GM23338 (cell line): ENCODE results near the gene LAS1L.
"Not testable (repeated sequence)": the region's sequence is repeated elsewhere in the genome, so short reads cannot be mapped to it uniquely, and the experiment has no call there.

Experiments
- CREB1 ChIP-seq: fragments of 250-450 bp; sonication (Bioruptor Pico); IDR thresholded peaks from 2 replicates; pipeline ENCODE4 v1.5.0; 2020; ENCODE audit warnings: low read depth, mild to moderate bottlenecking, moderate library complexity
- CTCF ChIP-seq, 2 experiments: fragments of 200-600 bp in 1 of 2; sonication (generic) in 1 of 2; conservative IDR thresholded peaks; 2 replicates each; pipeline versions ENCODE4 v1.5.1 to v1.6.1; 2016 to 2017; ENCODE audit warnings: antibody characterized with exemption in 2 of 2, low read depth in 2 of 2, mild to moderate bottlenecking in 2 of 2, moderate library complexity in 1 of 2
- EZH2 ChIP-seq: fragments of 200-600 bp; sonication (generic); IDR thresholded peaks from one replicate; pipeline ENCODE4 v1.8.0; 2017; ENCODE audit warnings: antibody characterized with exemption, mild to moderate bottlenecking, low read depth; ENCODE audit not compliant: unreplicated experiment
- EZH2phosphoT487 ChIP-seq: fragments of 200-600 bp; sonication (generic); IDR thresholded peaks from one replicate; pipeline ENCODE4 v1.8.1; 2018; ENCODE audit warnings: antibody characterized with exemption; ENCODE audit not compliant: unreplicated experiment
- JUNB ChIP-seq: IDR thresholded peaks from one replicate; pipeline ENCODE4 v1.6.1; 2016; ENCODE audit warnings: antibody characterized with exemption; ENCODE audit not compliant: unreplicated experiment
- NANOG ChIP-seq: IDR thresholded peaks from 2 replicates; pipeline ENCODE4 v1.6.1; 2016; ENCODE audit warnings: antibody characterized with exemption, borderline replicate concordance
- POLR2AphosphoS5 ChIP-seq: IDR thresholded peaks from 2 replicates; pipeline ENCODE4 v1.6.1; 2016; ENCODE audit warnings: antibody characterized with exemption, low read depth
- STAT1 ChIP-seq: IDR thresholded peaks from one replicate; pipeline ENCODE4 v1.6.1; 2016; ENCODE audit warnings: antibody characterized with exemption; ENCODE audit not compliant: unreplicated experiment
- ZNF114 ChIP-seq: fragments of 250-450 bp; sonication (Bioruptor Pico); IDR thresholded peaks from 2 replicates; pipeline ENCODE4 v1.5.0; 2020; ENCODE audit warnings: mild to moderate bottlenecking, moderate library complexity
- TF ChIP-seq, protein P1 (sequence below): IDR thresholded peaks from one replicate; pipeline ENCODE4 v1.6.1; 2018; ENCODE audit warnings: antibody characterized with exemption; ENCODE audit not compliant: unreplicated experiment

GRCh38 chrX:65562850-65563249 lies 28.3 kb upstream of the LAS1L start:
- not testable (repeated sequence) for TF ChIP-seq CTCF (conservative IDR thresholded peaks at IDR 0.05; ENCODE audit: low read depth in 2 of 2); CREB1 (CRISPR knock-in tag); EZH2phosphoT487; EZH2; POLR2AphosphoS5; ZNF114 (CRISPR knock-in tag); JUNB; STAT1; NANOG
- TF ChIP-seq, protein P1, sequence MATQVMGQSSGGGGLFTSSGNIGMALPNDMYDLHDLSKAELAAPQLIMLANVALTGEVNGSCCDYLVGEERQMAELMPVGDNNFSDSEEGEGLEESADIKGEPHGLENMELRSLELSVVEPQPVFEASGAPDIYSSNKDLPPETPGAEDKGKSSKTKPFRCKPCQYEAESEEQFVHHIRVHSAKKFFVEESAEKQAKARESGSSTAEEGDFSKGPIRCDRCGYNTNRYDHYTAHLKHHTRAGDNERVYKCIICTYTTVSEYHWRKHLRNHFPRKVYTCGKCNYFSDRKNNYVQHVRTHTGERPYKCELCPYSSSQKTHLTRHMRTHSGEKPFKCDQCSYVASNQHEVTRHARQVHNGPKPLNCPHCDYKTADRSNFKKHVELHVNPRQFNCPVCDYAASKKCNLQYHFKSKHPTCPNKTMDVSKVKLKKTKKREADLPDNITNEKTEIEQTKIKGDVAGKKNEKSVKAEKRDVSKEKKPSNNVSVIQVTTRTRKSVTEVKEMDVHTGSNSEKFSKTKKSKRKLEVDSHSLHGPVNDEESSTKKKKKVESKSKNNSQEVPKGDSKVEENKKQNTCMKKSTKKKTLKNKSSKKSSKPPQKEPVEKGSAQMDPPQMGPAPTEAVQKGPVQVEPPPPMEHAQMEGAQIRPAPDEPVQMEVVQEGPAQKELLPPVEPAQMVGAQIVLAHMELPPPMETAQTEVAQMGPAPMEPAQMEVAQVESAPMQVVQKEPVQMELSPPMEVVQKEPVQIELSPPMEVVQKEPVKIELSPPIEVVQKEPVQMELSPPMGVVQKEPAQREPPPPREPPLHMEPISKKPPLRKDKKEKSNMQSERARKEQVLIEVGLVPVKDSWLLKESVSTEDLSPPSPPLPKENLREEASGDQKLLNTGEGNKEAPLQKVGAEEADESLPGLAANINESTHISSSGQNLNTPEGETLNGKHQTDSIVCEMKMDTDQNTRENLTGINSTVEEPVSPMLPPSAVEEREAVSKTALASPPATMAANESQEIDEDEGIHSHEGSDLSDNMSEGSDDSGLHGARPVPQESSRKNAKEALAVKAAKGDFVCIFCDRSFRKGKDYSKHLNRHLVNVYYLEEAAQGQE = not testable (repeated sequence)
